IMR-90 (cell line): ENCODE measurements around the gene LRP1B. TPM values are rescaled to one million over a fixed set of nuclear protein-coding genes. Genes with fewer than 3 reads are reported as not detected.

Experiments used
- ATAC-seq: fragments of 200-7000 bp; cut with Tn5 transposase; 2 replicates; pipeline ENCODE4 v1.9.1; 2020; ENCODE audit warnings: low read depth, mild to moderate bottlenecking, moderate library complexity
- BruUV-seq: library from RNA; stranded (reverse); fragments of 400-500 nt; replicated peaks from 2 replicates; lab custom pipeline; 2021; lab: Mats Ljungman, UMichigan
- CTCF ChIA-PET: fragments of 300-600 bp; formaldehyde crosslinking; extraction: SDS; loops from one replicate; lab custom pipeline; 2021; ENCODE audit warnings: antibody characterized with exemption; lab: Yijun Ruan, JAX
- POLR2A ChIA-PET: fragments of 300-600 bp; sonication (Branson Sonifier 250); formaldehyde crosslinking; loops from one replicate; lab custom pipeline; 2022; ENCODE audit warnings: antibody characterized with exemption; ENCODE audit not compliant: unreplicated experiment; lab: Charles Lee
- DNase-seq: peaks from one replicate; pipeline ENCODE4 v3.0.0; 2013
- H2AFZ ChIP-seq: replicated peaks from 2 replicates; pipeline ENCODE3; 2013; ENCODE audit warnings: low read length, mild to moderate bottlenecking; ENCODE audit not compliant: poor library complexity
- H2AK5ac ChIP-seq: 2 replicates; pipeline ENCODE4 v1.6.1; 2013; ENCODE audit warnings: low read depth, low read length, inconsistent platforms
- H2AK9ac ChIP-seq: replicated peaks from 2 replicates; pipeline ENCODE3; 2013; ENCODE audit warnings: mild to moderate bottlenecking, low read depth, low read length, moderate library complexity; ENCODE audit not compliant: poor library complexity
- H2BK120ac ChIP-seq: 2 replicates; pipeline ENCODE4 v1.6.1; 2013; ENCODE audit warnings: low read depth, low read length, inconsistent platforms
- H2BK15ac ChIP-seq: 3 replicates; pipeline ENCODE4 v1.6.1; 2013; ENCODE audit warnings: low read depth, low read length, inconsistent platforms
- H2BK20ac ChIP-seq: 2 replicates; pipeline ENCODE4 v1.6.1; 2013; ENCODE audit warnings: low read depth, mild to moderate bottlenecking, inconsistent platforms, low read length, moderate library complexity
- H2BK5ac ChIP-seq: 2 replicates; pipeline ENCODE4 v1.6.1; 2013; ENCODE audit warnings: mild to moderate bottlenecking, low read depth, low read length, inconsistent platforms; ENCODE audit not compliant: poor library complexity, severe bottlenecking
- H3K14ac ChIP-seq: replicated peaks from 2 replicates; pipeline ENCODE4 v1.6.1; 2013; ENCODE audit warnings: low read depth, low read length, inconsistent platforms
- H3K18ac ChIP-seq: 2 replicates; pipeline ENCODE4 v1.6.1; 2013; ENCODE audit warnings: low read depth, low read length, control low read depth
- H3K23ac ChIP-seq: 2 replicates; pipeline ENCODE4 v1.6.1; 2013; ENCODE audit warnings: low read depth, low read length, inconsistent platforms
- H3K27ac ChIP-seq: 2 replicates; pipeline ENCODE4 v1.5.1; 2013; ENCODE audit warnings: mild to moderate bottlenecking, control low read depth, low read length; ENCODE audit not compliant: insufficient read depth
- H3K27me3 ChIP-seq: 2 replicates; pipeline ENCODE4 v1.6.1; 2013; ENCODE audit warnings: low read length; ENCODE audit not compliant: control insufficient read depth, insufficient read depth
- H3K36me3 ChIP-seq: 2 replicates; pipeline ENCODE4 v1.6.1; 2013; ENCODE audit warnings: low read length, mixed read lengths; ENCODE audit not compliant: control insufficient read depth, insufficient read depth
- H3K4ac ChIP-seq: 2 replicates; pipeline ENCODE4 v1.6.1; 2013; ENCODE audit warnings: low read depth, low read length, inconsistent platforms
- H3K4me1 ChIP-seq: 2 replicates; pipeline ENCODE4 v1.6.1; 2013; ENCODE audit warnings: low read length, mixed read lengths; ENCODE audit not compliant: control insufficient read depth, insufficient read depth
- H3K4me2 ChIP-seq: 2 replicates; pipeline ENCODE4 v1.6.1; 2013; ENCODE audit warnings: low read depth, mild to moderate bottlenecking, control low read depth, low read length, moderate library complexity
- H3K4me3 ChIP-seq: 2 replicates; pipeline ENCODE4 v1.5.1; 2013; ENCODE audit warnings: low read depth, mild to moderate bottlenecking, control low read depth, low read length, moderate library complexity; ENCODE audit not compliant: insufficient read depth
- H3K56ac ChIP-seq: 2 replicates; pipeline ENCODE4 v1.6.1; 2013; ENCODE audit warnings: low read length, inconsistent platforms; ENCODE audit not compliant: insufficient read depth; ENCODE audit errors: extremely low read depth
- H3K79me1 ChIP-seq, 2 experiments: 2 replicates each; pipeline ENCODE4 v1.6.1; 2013; ENCODE audit warnings: low read length in 2 of 2, inconsistent platforms in 1 of 2, low read depth in 1 of 2
- H3K9ac ChIP-seq: 2 replicates; pipeline ENCODE4 v1.6.1; 2013; ENCODE audit warnings: low read depth, low read length, control low read depth
- H3K9me1 ChIP-seq: 2 replicates; pipeline ENCODE4 v1.6.1; 2013; ENCODE audit warnings: low read length, inconsistent platforms; ENCODE audit not compliant: insufficient read depth
- H3K9me3 ChIP-seq: 2 replicates; pipeline ENCODE4 v1.6.1; 2013; ENCODE audit warnings: low read length; ENCODE audit not compliant: control insufficient read depth, insufficient read depth
- H4K20me1 ChIP-seq: 2 replicates; pipeline ENCODE4 v1.6.1; 2013; ENCODE audit warnings: low read length, inconsistent platforms; ENCODE audit not compliant: insufficient read depth
- H4K5ac ChIP-seq: 2 replicates; pipeline ENCODE4 v1.6.1; 2013; ENCODE audit warnings: mild to moderate bottlenecking, low read depth, low read length, control low read depth
- H4K8ac ChIP-seq, 2 experiments: 2 replicates each; pipeline ENCODE4 v1.6.1; 2013; ENCODE audit warnings: low read depth in 2 of 2, low read length in 2 of 2, control low read depth in 1 of 2, inconsistent platforms in 1 of 2
- H4K91ac ChIP-seq: 2 replicates; pipeline ENCODE4 v1.6.1; 2013; ENCODE audit warnings: low read depth, low read length, inconsistent platforms; ENCODE audit not compliant: insufficient read depth
- MAFK ChIP-seq: IDR thresholded peaks from 2 replicates; pipeline ENCODE4 v1.6.1; 2012; ENCODE audit warnings: low read depth, low read length, improper control_type of control experiment
- RAD21 ChIP-seq: IDR thresholded peaks from 2 replicates; pipeline ENCODE4 v1.6.1; 2012; ENCODE audit warnings: low read length, improper control_type of control experiment
- SMC3 ChIP-seq: fragments of 150-350 bp; IDR thresholded peaks from 2 replicates; pipeline ENCODE4 v1.6.1; 2016; ENCODE audit warnings: low read depth, mild to moderate bottlenecking, antibody characterized with exemption, low read length, moderate library complexity
- WGBS, 2 experiments: methylation state at CpG; one replicate each; pipeline versions ENCODE4 v1.1.5 to v1.1.7; 2013; ENCODE audit warnings: missing lambda C conversion rate in 2 of 2; ENCODE audit not compliant: insufficient read length in 1 of 2; ENCODE audit errors: extremely low coverage in 2 of 2; 5-methylcytosine and 5-hydroxymethylcytosine counted together
- dilution Hi-C: fragments of 300-500 bp; cut with HindIII; formaldehyde crosslinking; loops from one replicate; pipeline ENCODE4 v1.14.3; 2018; ENCODE audit warnings: low sequenced_read_pairs; ENCODE audit not compliant: unreplicated experiment
- in situ Hi-C: fragments of 300-500 bp; cut with MboI; formaldehyde crosslinking; loops from 3 replicates; pipeline ENCODE4 v1.14.3; 2019; ENCODE audit warnings: low sequenced_read_pairs, inconsistent platforms, mixed read lengths
- intact Hi-C: fragments of 100-400 bp; cut with micrococcal nuclease; formaldehyde crosslinking; loops from 2 replicates; pipeline ENCODE4 v1.10.0; 2022
- polyA plus RNA-seq, 3 experiments: library from polyadenylated mRNA; depleted of rRNA; stranded (reverse); fragments of >200 nt; gene quantifications; 2 replicates each; pipeline ENCODE4 v1.2.3, GENCODE V29; 2012; ENCODE audit warnings: low replicate concordance in 1 of 3
- total RNA-seq: library from RNA; depleted of rRNA; stranded (reverse); fragments of >200 nt; gene quantifications from 2 replicates; pipeline ENCODE4 v1.2.3, GENCODE V29; 2012

LRP1B gene
- total and polyA plus RNA-seq, 2 of the 4 experiments (the other 2 are of a cell fraction) = under 0.01 to 0.02 TPM

DNA sequence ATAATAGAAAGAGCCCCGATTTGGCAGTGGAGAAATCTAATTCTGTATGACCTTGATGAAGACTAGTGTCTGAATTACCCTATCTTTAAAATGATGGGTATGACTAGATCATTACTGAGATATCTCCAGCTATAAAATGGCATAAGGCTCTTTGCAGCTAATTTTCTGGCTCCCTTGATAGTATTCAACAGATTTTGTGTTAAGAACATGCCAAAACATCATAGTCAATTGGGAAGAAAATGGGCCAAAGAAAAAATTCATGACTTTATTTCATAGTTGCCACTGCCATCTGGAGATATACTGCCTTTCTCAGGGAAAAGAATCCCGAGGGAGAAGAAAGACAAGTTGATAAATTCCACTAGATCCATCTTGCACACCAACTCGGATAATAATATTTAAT, 1618.7 kb downstream of the LRP1B start:
- in situ Hi-C loops = no loop called here
- Histone ChIP-seq H3K27ac (no peak overlapping the region), H3K27me3 (no peaks in the 10 kb centered on the region), H3K9ac (no peak overlapping the region), H2BK15ac (no peak overlapping the region), H3K14ac (no peak overlapping the region), H2AFZ (no peak overlapping the region), H4K5ac (no peak overlapping the region), H2AK5ac (no peak overlapping the region), H3K36me3 (no peaks in the 10 kb centered on the region), H3K4ac (no peak overlapping the region), H4K8ac (no peak overlapping the region), H2BK120ac (no peak overlapping the region), H4K91ac (no peak overlapping the region), H3K4me1 (no peaks in the 10 kb centered on the region), H3K18ac (no peak overlapping the region), H3K9me1 (no peaks in the 10 kb centered on the region), H3K79me1 (no peaks in the 10 kb centered on the region), H3K9me3 (no peaks in the 10 kb centered on the region), H3K4me3 (no peak overlapping the region), H3K23ac (no peak overlapping the region), H2BK20ac (no peak overlapping the region), H2AK9ac (no peak overlapping the region), H3K4me2 (no peak overlapping the region), H4K20me1 (no peaks in the 10 kb centered on the region), H2BK5ac (no peak overlapping the region), H3K56ac (no peak overlapping the region)
- DNase-seq (no peak), ATAC-seq (no peak)
- no TSS peak for BruUV-seq
- intact Hi-C loops = no loop called here
- TF ChIP-seq RAD21 = no peak
- TF ChIP-seq SMC3 = no peak
- TF ChIP-seq MAFK = no peak
- WGBS, 2 experiments = no CpG with 5 or more reads among the region's 3 CpGs
- dilution Hi-C loops = no loop called here
- POLR2A ChIA-PET = no interaction called here
- CTCF ChIA-PET = no interaction called here
